ENCODE measurements around the gene SYAP1.
"Not testable (repeated sequence)": the region's sequence is repeated elsewhere in the genome, so short reads cannot be mapped to it uniquely, and the experiment has no call there.

SYAP1 gene, protein sequence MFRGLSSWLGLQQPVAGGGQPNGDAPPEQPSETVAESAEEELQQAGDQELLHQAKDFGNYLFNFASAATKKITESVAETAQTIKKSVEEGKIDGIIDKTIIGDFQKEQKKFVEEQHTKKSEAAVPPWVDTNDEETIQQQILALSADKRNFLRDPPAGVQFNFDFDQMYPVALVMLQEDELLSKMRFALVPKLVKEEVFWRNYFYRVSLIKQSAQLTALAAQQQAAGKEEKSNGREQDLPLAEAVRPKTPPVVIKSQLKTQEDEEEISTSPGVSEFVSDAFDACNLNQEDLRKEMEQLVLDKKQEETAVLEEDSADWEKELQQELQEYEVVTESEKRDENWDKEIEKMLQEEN

DNA sequence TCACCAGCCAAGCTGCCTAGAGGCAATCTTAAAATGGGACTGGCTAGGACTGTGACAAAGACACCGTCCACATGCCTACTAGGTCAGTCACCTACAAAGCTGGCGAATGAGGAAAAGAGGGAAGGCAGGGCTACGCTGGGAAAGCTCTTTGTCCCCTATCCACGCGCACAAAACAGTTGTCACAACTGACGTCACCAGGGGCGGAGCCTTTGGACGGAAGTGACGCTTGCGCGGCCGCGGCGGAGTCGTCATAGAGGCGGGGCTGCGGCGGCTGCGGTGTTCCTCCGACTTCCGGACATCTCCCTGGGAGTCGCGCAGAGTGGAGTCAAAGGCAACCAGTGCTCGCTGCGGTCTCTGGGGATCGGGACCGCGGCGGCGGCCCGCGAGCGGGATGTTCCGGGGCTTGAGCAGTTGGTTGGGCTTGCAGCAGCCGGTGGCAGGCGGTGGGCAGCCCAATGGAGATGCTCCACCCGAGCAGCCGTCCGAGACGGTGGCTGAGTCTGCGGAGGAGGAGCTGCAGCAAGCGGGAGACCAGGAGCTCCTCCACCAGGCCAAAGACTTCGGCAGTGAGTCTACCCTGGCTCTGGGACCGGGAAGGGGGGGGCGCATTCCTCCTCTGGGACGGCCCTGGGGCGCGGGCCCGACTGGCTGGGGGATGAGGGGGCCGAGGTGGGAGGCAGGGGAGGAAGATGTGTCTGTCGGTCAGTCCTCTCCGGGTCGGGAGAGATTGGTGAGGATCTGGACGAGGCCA, at the start of gene SYAP1:
SYAP1 (plus strand) TSS at position 279 of the 751 bp plus-strand sequence; CDS start at position 392, 113 bp downstream.
- DNase-seq: peak; percentile 91

DNA sequence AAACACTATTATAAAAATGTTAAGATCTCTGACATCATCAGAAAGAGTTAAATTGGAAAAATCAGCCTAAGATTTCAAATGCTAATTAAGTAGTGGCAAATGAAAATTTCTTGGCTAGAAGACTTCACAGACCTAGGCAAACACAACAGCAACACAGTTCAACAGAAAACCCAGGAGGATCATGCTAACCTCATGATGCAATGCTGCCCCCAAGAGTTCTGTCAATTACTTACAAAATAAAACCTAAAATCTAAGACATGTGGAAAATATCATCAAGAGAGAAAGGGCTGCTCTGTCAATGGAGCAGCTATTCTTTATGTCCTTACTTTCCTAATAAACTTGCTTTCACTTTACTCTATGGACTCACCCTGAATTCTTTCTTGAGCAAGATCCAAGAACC, 48.4 kb upstream of the SYAP1 start:
- no peak for DNase-seq

DNA sequence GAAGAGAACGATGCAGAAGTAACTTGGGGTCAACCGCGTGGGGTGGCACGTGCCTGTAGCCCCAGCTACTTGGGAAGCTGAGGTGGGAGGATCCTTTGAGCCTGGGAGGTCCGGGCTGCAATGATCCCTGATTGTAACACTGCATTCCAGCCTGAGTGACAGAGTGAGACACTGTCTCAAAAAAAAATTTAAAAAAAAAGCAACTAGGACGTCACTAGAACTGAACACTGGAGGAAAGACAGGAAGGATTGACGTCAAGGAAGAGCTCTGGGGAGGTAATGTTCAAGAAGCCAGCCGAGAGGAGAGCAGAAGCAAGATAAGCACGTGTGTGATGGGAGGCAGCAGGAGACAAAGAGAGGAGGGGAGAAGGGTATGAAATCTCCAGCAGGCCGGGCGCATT, 40.7 kb upstream of the SYAP1 start:
- no peak for DNase-seq

DNA sequence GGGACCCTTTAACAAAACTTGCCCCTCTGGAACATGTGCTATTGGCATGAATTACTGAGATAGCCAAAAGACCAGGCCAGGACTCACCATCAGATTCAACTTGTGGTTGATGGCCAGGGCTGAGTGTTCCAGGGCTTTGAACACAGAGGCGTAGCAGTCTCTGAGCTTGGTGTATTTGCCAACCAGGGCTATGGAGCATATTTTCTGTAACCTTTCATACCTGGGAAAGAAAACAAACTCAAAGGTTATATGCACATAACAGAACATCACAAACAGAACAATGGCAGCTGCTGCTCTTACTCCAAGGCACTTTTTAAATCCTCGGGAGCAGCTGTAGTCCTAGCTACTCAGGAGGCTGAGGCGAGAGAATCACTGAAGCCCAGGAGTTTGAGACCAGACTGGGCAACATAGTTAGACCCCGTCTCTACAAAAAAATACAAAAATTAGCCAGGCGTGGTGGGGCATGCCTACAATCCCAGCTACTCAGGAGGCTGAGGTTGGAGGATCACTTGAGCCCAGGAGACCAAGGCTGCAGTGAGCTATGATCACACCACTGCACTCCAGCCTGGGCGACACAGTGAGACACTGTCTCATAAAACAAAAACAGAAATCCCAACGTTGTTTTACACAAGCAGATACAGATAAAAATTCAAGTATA, 36.3 kb upstream of the SYAP1 start:
- DNase-seq: no peak

DNA sequence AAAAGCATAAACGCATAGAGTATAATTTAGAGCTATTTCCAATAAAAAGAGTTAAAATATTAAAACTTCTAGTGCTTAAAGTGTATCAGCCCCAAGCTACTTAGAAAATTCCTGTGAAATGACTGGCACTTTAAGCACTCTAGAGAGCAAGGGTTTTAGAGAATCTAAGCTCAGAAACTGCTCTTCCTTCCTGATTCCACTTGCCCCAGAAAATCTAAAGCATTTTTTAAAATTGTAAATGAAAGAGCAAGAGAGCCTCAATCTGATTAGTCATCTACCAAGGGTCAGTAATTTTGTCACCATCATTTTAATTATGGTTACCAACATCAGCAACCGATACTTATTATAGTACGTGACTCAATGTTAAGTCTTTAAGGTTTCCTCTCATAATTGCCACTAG, 31.9 kb upstream of the SYAP1 start:
- DNase-seq: no peak

DNA sequence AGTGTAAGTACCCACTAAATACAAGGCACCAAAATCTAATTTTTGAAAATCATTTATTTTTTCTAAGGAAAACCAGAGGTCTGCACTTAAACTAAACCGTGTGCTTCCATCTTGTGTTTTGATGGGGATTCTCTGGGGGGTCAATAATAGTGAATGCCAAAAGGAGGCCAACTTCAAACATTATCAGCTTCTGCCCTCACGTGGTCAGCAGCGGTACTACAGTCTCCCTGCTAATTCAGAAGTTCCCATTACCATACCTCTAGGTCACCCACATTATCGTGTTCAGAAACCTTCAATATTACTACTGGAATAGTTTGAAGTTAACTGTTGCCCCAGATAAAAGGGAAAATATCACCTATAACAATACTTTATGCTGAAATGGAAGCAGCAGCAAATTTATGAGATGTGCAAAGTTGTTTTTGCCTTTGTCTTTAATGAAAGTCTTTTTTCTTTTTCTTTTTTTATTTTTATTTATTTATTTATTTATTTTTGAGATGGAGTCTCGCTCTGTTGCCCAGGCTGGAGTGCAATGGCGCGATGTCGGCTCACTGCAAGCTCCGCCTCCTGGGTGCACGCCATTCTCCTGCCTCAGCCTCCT, 24.2 kb upstream of the SYAP1 start:
- peak; percentile 26 for DNase-seq

DNA sequence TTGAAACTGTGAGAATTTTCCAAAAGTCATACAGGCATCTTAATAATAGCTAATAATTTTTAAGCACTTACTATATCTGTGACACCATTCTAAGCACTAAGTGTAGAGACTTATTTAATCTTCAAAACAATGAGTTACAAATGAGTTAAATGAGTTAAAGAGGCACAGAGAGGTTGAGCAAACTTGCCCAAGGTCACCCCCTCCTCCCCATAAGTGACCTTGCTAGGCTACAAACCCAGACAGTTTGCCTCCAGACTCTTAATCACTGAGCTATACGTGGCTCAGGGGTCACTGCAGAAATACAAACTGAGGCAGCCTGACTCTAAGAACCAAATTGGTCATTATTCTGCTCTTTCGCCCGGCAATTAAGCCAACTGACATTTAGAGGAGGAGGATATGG, 22.5 kb upstream of the SYAP1 start:
- DNase-seq: no peak

DNA sequence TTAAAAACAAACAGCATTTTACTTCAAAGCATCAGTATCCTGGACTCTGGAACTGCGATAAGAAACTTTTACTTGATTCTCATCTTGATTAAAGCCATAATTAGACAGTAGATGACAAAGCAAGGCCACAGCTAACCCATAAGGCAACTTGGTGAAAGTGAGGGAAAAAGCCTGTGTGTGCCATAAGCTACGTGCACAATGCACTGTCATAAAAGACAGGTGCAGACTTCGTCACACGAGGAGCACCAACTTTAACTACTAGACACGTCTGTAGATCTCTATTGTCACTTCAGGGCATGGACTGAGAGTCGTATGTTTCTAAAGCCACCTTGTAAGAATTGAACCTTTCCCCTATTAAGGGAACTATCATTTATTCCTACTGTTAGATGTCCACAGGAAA, 20.0 kb upstream of the SYAP1 start:
- no peak for DNase-seq

DNA sequence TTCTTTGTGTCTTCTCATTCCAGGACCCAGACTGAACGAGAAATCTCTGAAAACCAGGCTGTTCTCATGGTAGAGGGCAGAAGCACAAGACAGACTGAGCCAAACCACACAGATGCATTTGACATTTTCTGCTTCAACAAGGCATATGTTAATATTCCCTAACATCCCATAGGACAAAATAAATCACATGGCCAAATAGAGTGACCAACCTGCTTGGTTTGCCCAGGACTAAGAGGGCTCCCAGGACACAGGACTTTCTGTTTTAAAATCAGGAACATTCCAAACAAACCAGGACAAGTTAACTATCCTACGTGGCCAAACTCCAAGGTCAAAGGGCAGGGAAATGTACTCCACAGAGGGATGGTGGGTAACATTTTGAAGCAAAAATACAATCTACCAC, 18.7 kb upstream of the SYAP1 start:
- DNase-seq: no peak

DNA sequence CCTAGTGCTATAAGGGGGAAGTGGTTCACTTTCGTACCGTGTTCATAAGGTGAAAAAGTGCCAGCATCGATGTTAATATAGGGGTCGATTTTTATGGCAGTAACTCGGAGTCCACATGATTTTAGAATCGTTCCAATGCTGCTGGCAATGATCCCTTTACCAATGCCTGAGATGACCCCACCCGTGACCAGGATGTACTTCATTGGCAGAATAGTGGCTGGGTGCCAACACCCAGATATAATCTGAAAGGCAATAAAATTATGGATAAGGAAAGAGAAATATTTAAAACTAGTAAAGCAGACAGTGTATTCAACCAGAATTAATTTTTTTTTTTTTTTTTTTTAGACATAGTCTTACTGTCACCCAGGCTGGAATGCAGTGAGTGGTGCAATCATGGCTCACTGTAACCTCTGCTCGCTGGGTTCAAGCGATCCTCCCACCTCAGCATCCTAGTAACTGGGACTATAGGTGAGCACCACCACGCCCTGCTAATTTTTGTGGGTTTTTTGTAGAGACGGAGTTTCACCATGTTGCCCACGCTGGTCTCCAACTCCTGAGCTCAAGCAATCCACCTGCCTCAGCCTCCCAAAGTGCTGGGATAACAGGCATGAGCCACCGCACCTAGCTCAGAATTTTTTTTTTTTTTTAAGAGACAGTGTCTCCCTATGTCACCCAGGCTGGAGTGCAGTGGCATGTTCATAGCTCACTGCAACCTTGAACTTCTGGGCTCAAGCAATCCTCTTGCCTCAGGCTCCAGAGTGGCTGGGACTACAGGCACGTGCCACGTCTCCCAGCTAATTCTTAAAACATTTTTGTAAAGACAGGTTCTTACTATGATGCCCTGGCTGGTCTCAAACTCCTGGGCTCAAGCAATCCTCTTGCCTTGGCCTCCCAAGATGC, 16.5 kb upstream of the SYAP1 start:
- no peak for DNase-seq

DNA sequence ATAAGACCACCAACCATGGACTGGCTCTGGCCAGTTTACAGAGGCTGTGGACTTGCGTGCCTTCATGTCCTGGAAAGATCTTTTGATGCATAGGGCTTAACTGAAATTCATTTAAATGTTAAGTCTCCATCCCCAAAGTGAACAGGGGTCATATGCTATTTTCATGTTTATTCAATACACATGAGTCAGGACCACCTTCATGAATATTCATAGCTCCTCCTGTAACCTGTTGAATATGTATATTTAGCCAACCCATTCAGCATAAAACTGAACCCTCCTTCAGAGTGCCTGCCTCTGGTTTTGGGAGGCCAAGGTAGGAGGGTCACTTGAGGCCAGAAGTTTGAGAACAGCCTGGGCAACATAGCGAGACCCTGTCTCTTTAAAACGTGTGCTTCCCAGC, 14.0 kb upstream of the SYAP1 start:
- no peak for DNase-seq

DNA sequence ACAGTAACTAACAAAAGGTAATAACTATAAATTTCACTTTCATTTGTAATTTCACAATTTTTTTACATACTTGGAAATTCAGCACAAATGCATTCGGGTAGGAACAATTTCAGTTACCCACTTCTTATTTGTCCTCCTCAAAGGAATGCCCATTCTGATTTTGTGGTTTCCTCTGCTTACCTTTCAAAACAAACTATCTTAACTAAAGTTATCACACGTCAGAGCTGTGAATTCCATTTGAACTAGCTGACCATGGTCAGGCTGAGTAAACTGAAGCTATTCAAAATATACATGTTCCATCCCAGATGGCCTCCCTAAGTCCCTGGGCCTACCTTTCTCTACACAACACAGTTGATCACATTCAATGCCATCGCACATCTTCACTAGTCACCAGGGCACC, 11.4 kb upstream of the SYAP1 start:
- DNase-seq: no peak

DNA sequence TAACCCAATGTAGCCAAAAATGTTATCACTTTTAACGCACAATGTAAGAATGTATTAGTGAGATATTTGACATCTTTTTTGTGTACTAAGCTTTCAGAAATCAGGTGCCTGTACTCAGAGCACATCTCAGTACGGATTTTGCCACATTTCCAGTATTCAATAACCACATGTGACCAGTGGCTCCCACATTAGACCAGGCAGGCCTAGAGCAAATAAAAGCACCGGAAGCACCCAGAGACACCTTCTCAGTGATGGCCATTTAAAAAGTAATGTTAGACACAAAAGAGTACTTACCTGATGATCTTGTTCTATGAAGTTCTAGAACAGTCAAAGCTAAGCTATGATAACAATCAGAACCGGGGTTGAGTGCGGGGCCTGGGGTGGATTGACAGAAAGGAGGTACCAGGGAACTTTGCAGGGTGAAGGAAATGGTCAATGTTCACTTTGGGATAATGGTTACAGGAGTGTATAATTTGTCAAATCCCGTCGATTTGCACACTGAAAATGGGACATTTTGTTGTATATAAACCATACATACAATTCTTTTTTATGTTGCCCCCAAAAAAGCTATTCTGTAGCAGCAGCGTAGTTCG, 8.1 kb upstream of the SYAP1 start:
- no peak for DNase-seq

DNA sequence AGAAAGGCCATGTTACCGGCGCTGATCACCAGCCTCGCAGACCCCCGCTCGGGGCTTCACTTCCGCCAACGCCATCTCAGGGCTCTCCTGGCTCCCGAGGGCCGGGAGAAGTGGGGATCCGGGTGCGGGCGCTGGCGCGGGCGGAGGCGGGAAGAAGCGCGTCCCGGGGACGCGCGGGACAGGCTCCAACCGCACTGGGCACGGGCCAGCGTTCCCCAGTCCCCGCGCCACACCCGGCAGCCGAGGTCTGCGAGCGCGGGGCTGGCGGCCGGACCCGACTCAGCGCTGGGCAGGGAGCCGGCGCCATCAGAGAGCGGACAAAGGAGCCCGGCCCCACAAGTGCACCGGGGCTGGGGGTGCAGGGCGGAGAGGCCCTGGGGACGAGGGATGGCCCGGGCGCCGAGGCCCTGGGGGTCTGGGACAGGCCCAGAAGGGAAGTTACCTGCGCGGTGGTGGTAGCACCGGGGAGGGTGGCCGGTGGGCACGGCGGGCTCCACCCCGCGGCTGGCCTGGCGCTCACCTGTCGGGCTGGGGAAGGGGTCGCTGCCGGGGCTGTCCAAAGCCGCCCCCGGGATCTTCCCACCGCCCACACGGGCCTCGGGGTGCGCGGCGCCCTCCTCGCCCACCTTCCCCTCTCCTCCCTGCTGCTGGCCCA, 7.4 kb upstream of the SYAP1 start:
- DNase-seq: no peak

DNA sequence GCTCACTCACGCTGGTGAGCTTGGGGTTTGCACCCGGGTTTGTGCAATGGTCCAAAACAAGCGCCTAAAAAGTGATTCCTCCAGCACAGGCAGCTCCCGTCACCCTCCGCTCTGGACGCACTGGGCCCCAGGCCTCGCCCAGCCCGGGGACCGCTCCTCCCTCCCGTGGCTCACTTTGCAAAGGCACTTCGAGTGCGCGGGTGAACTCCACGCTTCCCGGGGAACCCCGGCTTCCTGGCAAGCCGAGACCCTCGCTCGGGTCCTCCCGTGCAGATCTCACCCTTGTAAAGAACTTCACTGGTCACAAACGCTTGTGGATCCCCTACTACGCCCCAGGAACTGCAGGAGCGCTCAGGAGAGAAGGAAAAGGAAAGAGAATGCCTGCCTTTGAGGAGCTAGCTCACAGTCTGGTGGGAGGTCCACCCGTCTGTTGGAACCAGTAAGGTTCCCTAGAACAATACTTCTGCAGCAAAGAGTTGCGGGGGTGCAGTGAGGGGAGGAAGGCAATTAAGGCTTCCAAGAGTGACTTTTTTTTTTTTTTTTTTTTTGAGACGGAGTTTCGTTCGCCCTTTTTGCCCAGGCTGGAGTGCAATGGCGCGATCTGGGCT, 6.8 kb upstream of the SYAP1 start, which contains the start of gene CTPS2:
CTPS2 (minus strand) TSS at position 122 of the 608 bp plus-strand sequence. CDS start 9,767 bp downstream, outside the sequence.
- peak; percentile 5 for DNase-seq

DNA sequence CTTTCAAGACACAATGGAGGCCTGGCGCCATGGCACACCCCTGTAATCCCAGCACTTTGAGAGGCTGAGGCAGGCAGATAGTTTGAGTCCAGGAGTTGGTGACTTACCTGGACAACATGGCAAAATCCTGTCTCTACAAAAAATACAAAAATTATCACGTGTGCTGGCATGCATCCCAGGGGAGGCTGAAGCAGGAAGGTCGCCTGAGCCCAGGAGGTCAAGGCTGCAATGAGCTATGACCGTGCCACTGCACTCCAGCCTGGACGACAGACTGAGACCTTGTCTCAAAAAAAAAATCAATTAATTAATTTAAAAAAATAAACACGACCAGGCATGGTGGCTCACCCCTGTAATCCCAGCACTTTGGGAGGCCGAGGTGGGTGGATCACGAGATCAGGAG, 4.9 kb upstream of the SYAP1 start:
- DNase-seq: no peak

DNA sequence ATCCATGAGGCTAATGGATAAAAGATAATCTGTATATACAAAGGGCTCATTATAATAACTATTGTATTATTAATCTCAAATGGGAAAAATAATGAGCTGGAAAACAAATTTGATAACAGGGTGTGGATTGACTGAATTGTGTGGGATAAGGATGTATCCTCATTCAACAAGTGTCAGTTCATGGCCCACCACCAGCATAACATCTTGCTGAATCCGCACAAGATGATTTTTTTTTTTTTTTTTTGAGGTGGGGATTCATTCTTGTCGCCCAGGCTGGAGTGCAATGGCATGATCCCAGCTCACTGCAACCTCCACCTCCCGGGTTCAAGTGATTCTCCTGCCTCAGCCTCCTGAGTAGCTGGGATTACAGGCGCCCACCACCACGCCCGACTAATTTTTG, 3.8 kb upstream of the SYAP1 start:
- DNase-seq: not testable (repeated sequence)

DNA sequence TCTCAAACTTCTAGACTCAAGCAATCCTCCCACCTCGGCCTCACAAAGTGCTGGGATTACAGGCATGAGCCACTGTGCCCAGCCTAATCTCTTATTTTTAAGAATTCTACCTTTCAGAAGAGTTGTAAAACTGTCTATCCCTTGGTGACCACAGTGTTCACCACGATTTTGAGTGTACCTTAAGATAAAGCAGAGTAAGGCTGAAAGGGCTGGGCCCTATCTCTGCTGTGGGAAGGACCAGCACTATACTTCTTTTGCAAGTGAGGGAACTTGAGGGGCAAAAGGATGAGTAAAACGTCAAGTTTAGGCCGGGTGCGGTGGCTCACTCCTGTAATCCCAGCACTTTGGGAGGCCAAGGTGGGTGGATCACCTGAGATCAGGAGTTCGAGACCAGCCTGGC, 3.0 kb upstream of the SYAP1 start:
- not testable (repeated sequence) for DNase-seq

DNA sequence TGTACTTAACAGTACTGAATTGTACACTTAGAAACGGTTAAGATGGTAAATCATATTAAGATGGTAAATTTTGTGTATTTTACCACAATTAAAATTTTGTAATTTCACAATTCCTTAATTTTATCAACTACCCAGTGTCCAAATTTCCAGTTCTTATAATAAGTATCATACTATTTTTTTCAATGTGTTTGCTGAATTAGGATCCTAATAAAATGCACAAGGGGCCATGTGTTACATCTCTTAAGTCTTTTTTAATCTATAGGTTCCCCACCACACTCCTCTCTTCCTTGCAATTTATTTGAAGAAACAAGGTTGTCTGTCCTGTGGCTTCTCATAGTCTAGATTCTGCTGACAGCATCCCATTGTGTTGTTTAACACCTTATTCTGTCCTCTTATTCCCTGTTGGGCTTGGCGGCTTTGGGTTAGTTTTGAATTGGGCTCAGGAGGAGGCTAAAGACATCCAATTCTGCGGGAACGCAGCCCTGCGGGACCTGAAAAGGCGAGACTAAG, 533 bp upstream of the SYAP1 start:
- DNase-seq: no peak

DNA sequence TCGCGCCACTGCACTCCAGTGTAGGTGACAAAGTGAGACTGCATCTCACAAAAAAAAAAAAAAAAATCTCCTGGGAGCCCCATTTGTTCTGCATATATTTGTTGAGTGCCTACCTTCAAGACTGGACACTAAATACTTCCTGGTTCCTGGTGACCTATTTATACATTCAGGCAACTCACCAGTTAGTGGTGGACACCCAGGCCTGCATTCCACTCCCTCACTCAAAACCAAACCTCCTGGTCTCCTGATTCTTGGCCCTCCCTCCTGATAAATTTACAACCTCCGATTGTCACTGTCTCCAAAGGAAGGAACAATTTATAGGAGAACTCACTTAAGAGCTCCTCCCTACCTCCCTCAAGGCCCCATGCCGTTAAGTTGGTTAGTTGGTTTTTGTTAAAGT, 3.1 kb downstream of the SYAP1 start:
- DNase-seq: no peak

DNA sequence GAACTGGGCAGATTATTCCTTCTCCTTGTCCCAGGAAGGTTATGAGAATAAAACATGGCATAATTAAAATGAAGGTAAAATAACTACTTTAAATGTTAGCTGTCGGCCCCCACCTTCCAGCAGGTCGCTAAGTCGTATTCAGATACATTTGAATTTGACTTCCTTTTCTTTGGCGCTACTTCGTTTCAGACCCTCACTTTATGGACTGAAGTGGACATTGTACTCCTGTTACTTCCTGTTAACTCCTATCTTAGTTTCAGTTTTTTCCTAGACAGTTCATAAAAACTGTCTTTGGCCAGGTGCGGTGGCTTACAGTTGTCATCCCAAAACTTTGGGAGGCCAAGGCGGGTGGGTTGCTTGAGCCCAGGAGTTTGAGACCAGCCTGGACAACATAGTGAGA, 5.7 kb downstream of the SYAP1 start:
- DNase-seq: no peak

Measured in NCI-H1436 (cell line).